ENCODE data around the gene CCDC97.

GRCh38 chr19:41276231-41276630 is 33.7 kb upstream of the CCDC97 start:
- no peak for TF ChIP-seq CTCF (conservative IDR thresholded peaks at IDR 0.05 in 1 of 2, IDR thresholded peaks at IDR 0.05 in 1 of 2; ENCODE audit: extremely low read depth in 1 of 2, insufficient read depth in 1 of 2, low read depth in 1 of 2, low read length in 2 of 2)
- TF ChIP-seq EZH2 (IDR thresholded peaks at IDR 0.05; ENCODE audit: borderline replicate concordance, low read length), result no peak
